Breast epithelium (tissue), 3 donors: Measurements from ENCODE around the gene SRF.

Source experiments
- POLR2A ChIP-seq: fragments of 450-650 bp; IDR thresholded peaks from one replicate; pipeline ENCODE4 v1.6.1; 2016; ENCODE audit warnings: antibody characterized with exemption, mild to moderate bottlenecking, moderate library complexity
- TF ChIP-seq, protein P1 (sequence below), 3 donors: fragments of 450-650 bp; IDR thresholded peaks; one replicate each; pipeline ENCODE4 v1.5.1; 2016 to 2017; ENCODE audit warnings: antibody characterized with exemption in 3 of 3, mild to moderate bottlenecking in 3 of 3, moderate library complexity in 3 of 3

DNA sequence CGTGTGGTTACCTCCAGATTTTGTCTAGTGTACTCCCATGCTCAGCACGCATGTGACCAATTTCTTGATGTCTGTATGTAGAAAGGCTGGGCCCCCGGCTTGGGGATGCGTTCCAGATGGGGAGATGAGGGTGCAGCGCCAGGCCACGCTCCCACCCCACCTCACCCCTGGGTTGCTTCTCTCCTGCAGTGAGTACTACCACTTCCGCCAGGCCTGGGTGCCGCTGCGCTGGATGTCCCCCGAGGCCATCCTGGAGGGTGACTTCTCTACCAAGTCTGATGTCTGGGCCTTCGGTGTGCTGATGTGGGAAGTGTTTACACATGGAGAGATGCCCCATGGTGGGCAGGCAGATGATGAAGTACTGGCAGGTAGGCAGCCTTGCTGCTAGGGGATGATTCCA is 11.5 kb upstream of the SRF start:
- TF ChIP-seq, protein P1, sequence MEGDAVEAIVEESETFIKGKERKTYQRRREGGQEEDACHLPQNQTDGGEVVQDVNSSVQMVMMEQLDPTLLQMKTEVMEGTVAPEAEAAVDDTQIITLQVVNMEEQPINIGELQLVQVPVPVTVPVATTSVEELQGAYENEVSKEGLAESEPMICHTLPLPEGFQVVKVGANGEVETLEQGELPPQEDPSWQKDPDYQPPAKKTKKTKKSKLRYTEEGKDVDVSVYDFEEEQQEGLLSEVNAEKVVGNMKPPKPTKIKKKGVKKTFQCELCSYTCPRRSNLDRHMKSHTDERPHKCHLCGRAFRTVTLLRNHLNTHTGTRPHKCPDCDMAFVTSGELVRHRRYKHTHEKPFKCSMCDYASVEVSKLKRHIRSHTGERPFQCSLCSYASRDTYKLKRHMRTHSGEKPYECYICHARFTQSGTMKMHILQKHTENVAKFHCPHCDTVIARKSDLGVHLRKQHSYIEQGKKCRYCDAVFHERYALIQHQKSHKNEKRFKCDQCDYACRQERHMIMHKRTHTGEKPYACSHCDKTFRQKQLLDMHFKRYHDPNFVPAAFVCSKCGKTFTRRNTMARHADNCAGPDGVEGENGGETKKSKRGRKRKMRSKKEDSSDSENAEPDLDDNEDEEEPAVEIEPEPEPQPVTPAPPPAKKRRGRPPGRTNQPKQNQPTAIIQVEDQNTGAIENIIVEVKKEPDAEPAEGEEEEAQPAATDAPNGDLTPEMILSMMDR (IDR thresholded peaks at IDR 0.05) = no peak
- no peak for TF ChIP-seq POLR2A
